Activated CD8-positive, alpha-beta memory T cell treated with anti-CD3 and anti-CD28 coated beads, Interleukin-2, amount 50 U/mL, for 4 hours (primary cell): ENCODE data around the gene TPPP2.
A peak's percentile ranks its signal among the peaks of the same experiment; 100 is the strongest.
"Not testable (repeated sequence)": the region's sequence is repeated elsewhere in the genome, so short reads cannot be mapped to it uniquely, and the experiment has no call there.

Source experiments
- DNase-seq: peaks from one replicate; pipeline ENCODE4 v3.0.0-alpha.2; 2020

The TPPP2 gene

GRCh38 chr14:21029917-21030316 is at the start of gene TPPP2:
TPPP2 (plus strand) TSS chr14:21030217; CDS start chr14:21030582, 365 bp downstream.
- DNase-seq, result no peak

DNA sequence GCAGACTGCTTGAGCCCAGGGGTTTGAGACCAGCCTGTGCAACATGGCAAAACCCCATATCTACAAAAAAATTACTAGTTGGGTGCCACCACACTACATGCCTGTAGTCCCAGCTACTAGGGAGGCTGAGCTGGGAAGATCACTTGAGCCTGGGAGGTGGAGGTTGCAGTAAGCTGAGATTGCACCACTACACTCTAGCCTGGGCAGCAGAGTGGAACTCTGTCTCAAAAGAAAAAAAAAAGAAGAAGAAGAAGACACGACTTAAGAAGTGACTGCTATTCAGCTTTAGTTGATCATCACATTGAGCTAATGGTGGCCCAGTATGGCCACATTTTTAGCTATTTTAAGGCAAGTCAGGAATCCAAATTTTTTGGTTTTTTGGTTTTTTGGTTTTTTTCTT is 49.1 kb upstream of the TPPP2 start:
- no peak for DNase-seq

GRCh38 chr14:20982646-20983369 is 47.2 kb upstream of the TPPP2 start:
- no peak for DNase-seq

- not testable (repeated sequence) for DNase-seq
These were observed 44.4 kb upstream of the TPPP2 start for GRCh38 chr14:20985650-20986049.

DNA sequence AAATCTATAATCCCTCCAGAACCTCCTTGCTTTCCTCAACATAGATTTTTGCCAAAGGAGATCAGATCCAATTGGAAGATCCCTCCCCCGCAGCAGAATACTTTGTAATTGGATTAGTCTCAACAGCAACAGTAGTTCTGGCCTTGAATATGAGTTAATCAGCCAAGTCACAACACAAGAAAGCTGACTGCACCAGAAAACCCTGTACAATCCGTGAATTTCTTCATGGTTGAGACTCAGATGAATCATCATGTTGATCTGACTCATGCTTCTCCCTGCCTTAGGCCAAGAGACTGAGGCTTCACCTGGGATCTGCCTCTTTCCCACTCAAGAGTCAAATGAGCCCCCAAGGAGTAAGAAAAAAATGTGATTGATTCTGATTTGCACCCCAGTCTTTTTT is 43.2 kb upstream of the TPPP2 start:
- no peak for DNase-seq

DNA sequence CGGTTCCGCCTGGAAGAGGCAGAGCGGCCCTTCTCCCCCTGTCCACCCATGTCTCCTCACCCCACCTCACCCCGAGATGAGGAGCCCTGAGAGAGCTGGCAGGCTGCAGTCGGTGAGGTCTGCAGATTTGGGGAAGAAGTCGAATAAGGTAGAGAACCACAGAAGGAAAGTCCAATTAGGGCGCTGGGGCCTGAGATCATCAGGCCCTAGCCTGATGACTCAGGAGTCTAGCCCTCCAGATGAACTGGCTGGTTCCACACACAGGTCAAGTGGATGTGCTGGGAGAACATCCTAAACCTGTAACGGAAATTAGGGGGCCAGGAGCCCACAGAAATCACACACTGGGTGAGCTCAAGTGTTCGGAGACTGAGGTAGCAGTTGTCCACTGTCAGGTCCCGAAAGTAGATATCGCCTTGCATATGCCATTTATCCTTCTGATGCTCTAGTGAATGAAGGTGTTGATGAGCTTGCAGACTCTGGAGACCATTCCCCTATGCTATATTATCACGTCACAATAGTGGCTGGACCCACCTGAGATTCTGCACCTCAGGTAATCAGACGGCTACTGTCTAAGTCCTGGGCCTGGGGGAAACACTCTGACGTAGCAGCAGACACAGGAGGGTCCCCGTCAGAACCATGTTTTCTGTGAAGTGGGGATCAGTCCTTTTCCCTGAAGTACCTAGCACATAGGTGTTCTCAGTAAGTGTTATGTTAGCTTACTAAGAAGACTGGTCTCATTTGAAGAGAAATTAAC is 41.1 kb upstream of the TPPP2 start:
- DNase-seq, result no peak

- no peak for DNase-seq
These were observed 40.6 kb upstream of the TPPP2 start for GRCh38 chr14:20989471-20989786.

- DNase-seq, result peak; percentile 76
These were observed 40.0 kb upstream of the TPPP2 start, which contains the start of gene METTL17 for GRCh38 chr14:20989787-20990600. METTL17 (plus strand) TSS chr14:20989980; CDS start chr14:20990003, 23 bp downstream.

DNA sequence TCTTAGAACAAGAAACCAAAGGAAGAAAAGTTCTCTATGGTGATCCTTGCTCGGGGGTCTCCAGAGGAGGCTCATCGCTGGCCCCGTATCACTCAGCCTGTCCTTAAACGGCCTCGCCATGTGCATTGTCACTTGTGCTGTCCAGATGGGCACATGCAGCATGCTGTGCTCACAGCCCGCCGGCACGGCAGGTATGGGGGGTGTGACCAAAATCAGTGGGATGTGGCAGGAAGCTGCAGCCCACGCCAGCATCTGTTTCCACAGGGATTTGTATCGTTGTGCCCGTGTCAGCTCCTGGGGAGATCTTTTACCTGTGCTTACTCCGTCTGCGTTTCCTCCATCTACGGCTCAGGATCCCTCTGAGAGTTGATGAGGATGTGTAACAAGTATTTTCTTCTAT is 33.5 kb upstream of the TPPP2 start:
- DNase-seq, result no peak

DNA sequence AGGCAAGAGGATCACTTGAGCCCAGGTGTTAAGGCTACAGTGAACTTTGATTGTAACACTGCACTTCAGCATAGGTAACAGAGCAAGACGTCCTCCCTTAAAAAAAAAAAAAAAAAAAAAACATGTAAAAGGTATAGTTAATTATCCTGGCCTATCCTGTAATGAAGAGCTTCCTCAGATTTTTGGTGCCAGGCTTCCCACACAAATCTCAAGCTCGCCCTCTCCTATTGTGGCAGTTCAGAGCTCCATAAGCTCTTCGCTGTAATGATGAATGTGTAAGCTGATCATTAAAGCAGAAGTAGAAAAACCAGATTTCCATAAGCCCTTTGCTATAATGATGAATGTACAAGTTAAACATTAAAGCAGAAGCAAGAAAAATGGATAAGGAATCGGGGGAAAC is 32.9 kb upstream of the TPPP2 start:
- no peak for DNase-seq

- DNase-seq, result no peak
These were observed 32.5 kb upstream of the TPPP2 start for GRCh38 chr14:20997564-20997963.

- no peak for DNase-seq
These were observed 31.9 kb upstream of the TPPP2 start for GRCh38 chr14:20998139-20998538.

GRCh38 chr14:20998674-20999366 is 31.2 kb upstream of the TPPP2 start, which contains the start of gene SLC39A2:
SLC39A2 (plus strand) TSS chr14:20999293; CDS start chr14:20999447, 154 bp downstream.
- no peak for DNase-seq

- no peak for DNase-seq
These were observed 30.4 kb upstream of the TPPP2 start for GRCh38 chr14:20999591-20999990.

- no peak for DNase-seq
These were observed 28.8 kb upstream of the TPPP2 start for GRCh38 chr14:21001218-21001617.

- DNase-seq, result no peak
These were observed 26.1 kb upstream of the TPPP2 start for GRCh38 chr14:21003788-21004346.

- not testable (repeated sequence) for DNase-seq
These were observed 20.3 kb upstream of the TPPP2 start for GRCh38 chr14:21009721-21010120.

DNA sequence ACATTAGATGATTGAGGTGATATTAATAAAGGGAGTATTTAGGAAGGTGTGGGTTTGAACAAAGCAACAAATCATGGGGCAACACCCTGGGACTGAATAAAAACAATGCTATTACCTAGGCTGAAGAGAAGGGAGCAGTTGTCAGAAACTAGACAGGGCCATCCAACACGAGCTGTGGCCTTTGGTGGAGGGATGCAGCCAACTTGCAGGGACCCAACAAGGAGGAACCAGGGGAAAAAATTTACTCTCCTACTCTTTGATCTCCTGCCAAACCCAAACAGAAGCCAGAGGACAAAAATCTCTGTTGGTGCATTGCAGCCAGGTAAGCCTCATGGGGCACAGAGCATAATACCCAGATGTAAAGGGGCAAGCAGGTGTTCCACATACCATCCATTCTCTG is 18.9 kb upstream of the TPPP2 start:
- no peak for DNase-seq

DNA sequence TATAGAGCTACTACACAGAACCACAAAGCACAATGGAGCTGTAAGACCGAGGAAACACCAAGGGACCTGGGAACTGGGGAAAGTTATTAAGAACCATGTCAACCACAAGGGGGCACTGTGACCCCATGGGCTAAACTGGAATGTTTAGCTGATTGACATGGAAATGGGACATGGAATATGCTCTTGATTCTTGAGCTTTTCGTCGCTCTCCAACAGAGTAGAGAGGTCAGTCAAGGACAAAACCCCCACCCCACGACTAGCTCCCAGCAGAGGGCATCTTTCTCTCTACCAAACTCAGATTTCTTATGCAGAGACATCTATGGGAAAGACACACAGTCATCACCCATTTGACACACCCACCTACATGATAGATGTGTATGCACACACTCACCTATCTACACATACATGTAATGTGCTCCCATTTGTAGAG is 15.2 kb upstream of the TPPP2 start:
- DNase-seq, result peak; percentile 82

DNA sequence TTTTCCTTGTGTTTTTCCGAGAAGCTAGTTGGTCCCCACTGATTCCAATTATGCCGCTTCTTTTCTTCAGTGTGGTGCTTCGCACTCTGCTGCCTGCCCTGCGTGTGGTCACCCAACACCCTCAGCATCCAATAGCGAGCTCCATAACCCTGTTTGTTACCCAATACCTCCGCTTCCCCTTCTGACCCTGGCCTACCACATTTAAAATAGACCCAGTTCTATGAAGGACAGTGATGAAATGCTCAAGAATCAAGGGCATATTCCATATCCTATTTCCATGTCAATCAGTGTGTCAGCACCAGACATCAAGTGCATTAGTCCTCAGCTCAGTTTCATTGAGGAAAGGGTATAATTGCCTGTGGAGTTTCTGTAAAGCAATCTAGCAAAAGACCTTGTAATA is 14.7 kb upstream of the TPPP2 start:
- DNase-seq, result no peak

DNA sequence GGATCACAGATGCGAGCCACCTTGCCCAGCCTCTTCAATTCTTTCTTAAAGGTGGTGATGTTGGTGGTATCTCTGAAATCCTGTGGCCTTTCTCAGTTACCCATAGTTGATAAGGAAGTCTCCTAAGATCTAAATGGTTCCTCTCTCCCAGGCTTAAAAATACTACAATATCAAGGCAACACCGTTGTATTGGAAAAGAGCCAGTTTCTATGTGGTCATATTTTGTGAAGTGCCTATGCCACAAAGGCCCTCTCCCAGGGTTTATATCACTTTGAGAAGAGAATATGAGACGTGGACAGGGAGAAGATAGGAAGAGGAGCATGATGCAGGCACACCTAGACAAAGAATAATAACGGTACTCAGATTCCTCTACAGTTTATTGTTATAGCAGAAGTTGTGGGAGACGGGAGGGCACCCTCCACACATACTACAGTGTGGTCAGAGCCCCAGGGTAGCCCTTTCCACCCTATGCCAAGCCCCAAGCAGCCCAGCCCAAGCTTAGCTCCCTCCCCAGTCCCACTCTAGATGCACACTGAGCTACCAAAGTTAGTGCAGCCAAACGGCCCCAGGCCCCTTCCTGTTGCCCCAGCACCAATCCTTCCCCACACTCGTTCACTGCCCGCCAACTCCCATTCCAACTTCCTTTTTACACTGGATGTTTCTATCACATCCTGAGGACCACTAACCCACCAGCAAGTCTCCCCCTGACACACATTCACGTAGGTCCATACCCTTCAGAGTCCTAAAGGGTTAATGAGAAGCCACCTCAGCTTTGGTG is 13.4 kb upstream of the TPPP2 start:
- no peak for DNase-seq
